ENCODE measurements around the gene ADAM23. TPM values are rescaled to one million over a fixed set of nuclear protein-coding genes. Genes with fewer than 3 reads are reported as not detected.

The ADAM23 gene
- total RNA-seq, 2 donors from 2014 or later: 1.3 to 10.7 TPM

- 98% methylated on average over 1 of the region's 1 CpG for WGBS
Measured at GRCh38 chr2:206533977-206534376, 90.6 kb downstream of the ADAM23 start.

GRCh38 chr2:206535260-206535986 is 92.1 kb downstream of the ADAM23 start:
- 81% methylated on average over 4 of the region's 4 CpGs for WGBS
- no peaks in the 10 kb centered on the region for H3K9me3 ChIP-seq
- no peaks in the 10 kb centered on the region for H3K4me1 ChIP-seq (replicated peaks)
- no peaks in the 10 kb centered on the region for H3K36me3 ChIP-seq
- intact Hi-C loops (cut with DNase I): no loop called here
- DNase-seq (ENCODE audit: low spot score): no peak
- H3K27me3 ChIP-seq (replicated peaks; ENCODE audit: insufficient read depth): no peaks in the 10 kb centered on the region
- TF ChIP-seq CTCF (IDR thresholded peaks at IDR 0.05) (no peak), POLR2A (IDR thresholded peaks at IDR 0.05) (no peak), POLR2AphosphoS5 (IDR thresholded peaks at IDR 0.05) (no peak)
- H3K27ac ChIP-seq: no peak overlapping the region
- no peak overlapping the region for H3K4me3 ChIP-seq

More at GRCh38 chr2:206533977-206534376, 90.6 kb downstream of the ADAM23 start:
- H3K36me3 ChIP-seq: no peaks in the 10 kb centered on the region
- H3K27ac ChIP-seq: no peak overlapping the region
- H3K9me3 ChIP-seq: no peaks in the 10 kb centered on the region
- no peaks in the 10 kb centered on the region for H3K4me1 ChIP-seq (replicated peaks)
- intact Hi-C loops (cut with DNase I): no loop called here
- no peak overlapping the region for H3K4me3 ChIP-seq
- DNase-seq (ENCODE audit: low spot score): no peak
- no peak for TF ChIP-seq POLR2AphosphoS5 (IDR thresholded peaks at IDR 0.05)
- no peak for TF ChIP-seq CTCF (IDR thresholded peaks at IDR 0.05)
- TF ChIP-seq POLR2A (IDR thresholded peaks at IDR 0.05): no peak
- H3K27me3 ChIP-seq (replicated peaks; ENCODE audit: insufficient read depth): no peaks in the 10 kb centered on the region

- H3K4me1 ChIP-seq (replicated peaks): no peaks in the 10 kb centered on the region
- no peaks in the 10 kb centered on the region for H3K9me3 ChIP-seq
- TF ChIP-seq POLR2A (IDR thresholded peaks at IDR 0.05): no peak
- TF ChIP-seq POLR2AphosphoS5 (IDR thresholded peaks at IDR 0.05): no peak
- no peak for TF ChIP-seq CTCF (IDR thresholded peaks at IDR 0.05)
- no peak overlapping the region for H3K27ac ChIP-seq
- no peak overlapping the region for H3K4me3 ChIP-seq
- no peaks in the 10 kb centered on the region for H3K27me3 ChIP-seq (replicated peaks; ENCODE audit: insufficient read depth)
- 93% methylated on average over 4 of the region's 4 CpGs for WGBS
- intact Hi-C loops (cut with DNase I): no loop called here
- DNase-seq (ENCODE audit: low spot score): no peak
- H3K36me3 ChIP-seq: no peaks in the 10 kb centered on the region
Measured at GRCh38 chr2:206540757-206541156, 97.4 kb downstream of the ADAM23 start.

GRCh38 chr2:206543073-206543472 is 99.7 kb downstream of the ADAM23 start:
- intact Hi-C loops (cut with DNase I): no loop called here
- Histone ChIP-seq H3K27ac (no peak overlapping the region), H3K36me3 (no peaks in the 10 kb centered on the region), H3K9me3 (no peaks in the 10 kb centered on the region), H3K27me3 (replicated peaks; ENCODE audit: insufficient read depth) (no peaks in the 10 kb centered on the region), H3K4me3 (no peak overlapping the region), H3K4me1 (replicated peaks) (no peaks in the 10 kb centered on the region)
- TF ChIP-seq POLR2AphosphoS5 (IDR thresholded peaks at IDR 0.05) (no peak), CTCF (IDR thresholded peaks at IDR 0.05) (no peak), POLR2A (IDR thresholded peaks at IDR 0.05) (no peak)
- 72% methylated on average over 2 of the region's 2 CpGs for WGBS
- no peak for DNase-seq (ENCODE audit: low spot score)

GRCh38 chr2:206548383-206548782 is 105.1 kb downstream of the ADAM23 start:
- no peaks in the 10 kb centered on the region for H3K4me1 ChIP-seq (replicated peaks)
- TF ChIP-seq POLR2A (IDR thresholded peaks at IDR 0.05) (no peak), POLR2AphosphoS5 (IDR thresholded peaks at IDR 0.05) (no peak), CTCF (IDR thresholded peaks at IDR 0.05) (no peak)
- H3K4me3 ChIP-seq: no peak overlapping the region
- H3K36me3 ChIP-seq: no peaks in the 10 kb centered on the region
- 83% methylated on average over 5 of the region's 5 CpGs for WGBS
- no peak overlapping the region for H3K27ac ChIP-seq
- intact Hi-C loops (cut with DNase I): no loop called here
- no peaks in the 10 kb centered on the region for H3K27me3 ChIP-seq (replicated peaks; ENCODE audit: insufficient read depth)
- no peaks in the 10 kb centered on the region for H3K9me3 ChIP-seq
- no peak for DNase-seq (ENCODE audit: low spot score)

Data from prostate gland (tissue), 2 donors.